Raji (cell line): Measurements from ENCODE around the gene ELF2.

ENCODE experiments used
- POLR2A ChIP-seq: IDR thresholded peaks from 2 replicates; pipeline ENCODE4 v1.6.1; 2011; ENCODE audit warnings: low read depth, low read length, control low read depth; ENCODE audit not compliant: insufficient read depth

The ELF2 gene

DNA sequence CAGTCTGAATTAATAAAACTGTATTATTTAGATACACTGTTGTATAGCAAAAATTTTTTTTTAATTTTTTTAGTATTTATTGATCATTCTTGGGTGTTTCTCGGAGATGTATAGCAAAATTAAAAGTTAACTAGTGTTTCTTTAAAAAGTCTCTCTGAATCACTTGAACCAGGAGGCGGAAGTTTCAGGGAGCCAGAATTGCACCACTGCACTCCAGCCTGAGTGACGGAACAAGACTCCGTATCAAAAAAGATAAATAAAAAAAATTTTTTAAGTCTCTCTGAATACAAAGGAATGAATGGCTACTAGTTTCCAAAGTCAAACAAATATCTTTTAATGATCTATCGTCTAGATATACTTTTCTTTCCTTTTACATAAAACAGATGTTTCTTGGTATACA lies 64.4 kb downstream of the ELF2 start:
- no peak for TF ChIP-seq POLR2A

GRCh38 chr4:139108567-139109128 lies 68.4 kb downstream of the ELF2 start:
- TF ChIP-seq POLR2A, result no peak

DNA sequence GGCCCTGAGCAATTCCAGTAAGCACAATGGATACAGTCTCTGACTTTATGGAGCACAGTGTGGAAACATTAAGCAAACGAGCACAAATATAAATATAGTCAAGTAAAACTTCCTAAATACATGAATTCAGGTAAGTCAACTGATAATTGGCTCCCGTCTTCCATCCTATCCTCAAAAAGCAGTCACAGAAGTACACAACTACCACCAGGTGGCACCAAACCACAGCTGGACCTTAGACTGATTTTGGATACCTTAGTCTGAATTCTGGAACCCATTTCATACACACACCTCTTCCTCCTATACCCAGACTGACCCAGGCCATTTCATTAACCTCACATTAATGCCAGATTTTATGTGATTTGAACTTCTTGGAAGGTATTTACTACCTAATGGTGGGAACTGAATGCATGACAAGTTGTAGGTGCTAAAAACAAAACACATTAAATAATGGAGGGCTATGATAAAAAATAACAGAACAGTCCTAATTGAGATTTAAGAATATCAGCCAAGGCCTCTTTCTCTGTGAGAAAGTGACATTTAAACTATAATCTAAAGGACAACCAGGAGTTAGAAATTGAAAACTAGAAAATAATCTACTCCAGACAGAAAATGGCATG lies 77.5 kb downstream of the ELF2 start:
- TF ChIP-seq POLR2A, result no peak

GRCh38 chr4:139092271-139092670 lies 84.7 kb downstream of the ELF2 start:
- no peak for TF ChIP-seq POLR2A

DNA sequence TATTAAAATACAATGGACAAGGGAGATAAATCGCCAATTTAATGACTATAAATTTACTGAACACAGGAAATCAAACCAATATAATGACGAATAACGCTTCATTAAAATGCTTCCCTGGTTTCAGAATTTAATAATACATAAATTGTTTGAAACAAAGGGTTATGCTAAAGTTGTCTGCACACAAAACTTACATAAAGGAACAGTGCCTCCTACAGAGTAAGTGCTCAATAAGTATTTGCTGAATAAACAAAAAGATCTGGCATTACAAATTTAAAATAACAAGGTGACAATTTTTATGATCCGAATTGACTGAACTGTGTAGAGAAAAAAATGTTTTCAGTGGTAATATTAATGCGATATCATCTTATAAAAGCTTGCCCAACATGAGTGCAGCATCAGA lies 91.9 kb downstream of the ELF2 start:
- no peak for TF ChIP-seq POLR2A

DNA sequence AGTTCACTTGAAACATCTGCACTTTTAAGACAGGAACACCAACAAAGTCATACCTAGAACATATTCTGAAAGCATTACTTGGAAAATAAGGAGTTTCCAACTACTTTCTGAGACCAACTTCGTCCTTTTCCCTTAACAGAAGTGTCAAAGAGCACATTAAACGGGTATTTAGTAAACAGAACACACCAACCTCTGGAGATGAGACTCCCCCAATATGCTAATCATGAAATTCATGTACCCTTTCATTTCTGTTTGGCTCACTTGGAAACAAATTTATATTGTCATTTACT lies 92.3 kb downstream of the ELF2 start:
- no peak for TF ChIP-seq POLR2A

DNA sequence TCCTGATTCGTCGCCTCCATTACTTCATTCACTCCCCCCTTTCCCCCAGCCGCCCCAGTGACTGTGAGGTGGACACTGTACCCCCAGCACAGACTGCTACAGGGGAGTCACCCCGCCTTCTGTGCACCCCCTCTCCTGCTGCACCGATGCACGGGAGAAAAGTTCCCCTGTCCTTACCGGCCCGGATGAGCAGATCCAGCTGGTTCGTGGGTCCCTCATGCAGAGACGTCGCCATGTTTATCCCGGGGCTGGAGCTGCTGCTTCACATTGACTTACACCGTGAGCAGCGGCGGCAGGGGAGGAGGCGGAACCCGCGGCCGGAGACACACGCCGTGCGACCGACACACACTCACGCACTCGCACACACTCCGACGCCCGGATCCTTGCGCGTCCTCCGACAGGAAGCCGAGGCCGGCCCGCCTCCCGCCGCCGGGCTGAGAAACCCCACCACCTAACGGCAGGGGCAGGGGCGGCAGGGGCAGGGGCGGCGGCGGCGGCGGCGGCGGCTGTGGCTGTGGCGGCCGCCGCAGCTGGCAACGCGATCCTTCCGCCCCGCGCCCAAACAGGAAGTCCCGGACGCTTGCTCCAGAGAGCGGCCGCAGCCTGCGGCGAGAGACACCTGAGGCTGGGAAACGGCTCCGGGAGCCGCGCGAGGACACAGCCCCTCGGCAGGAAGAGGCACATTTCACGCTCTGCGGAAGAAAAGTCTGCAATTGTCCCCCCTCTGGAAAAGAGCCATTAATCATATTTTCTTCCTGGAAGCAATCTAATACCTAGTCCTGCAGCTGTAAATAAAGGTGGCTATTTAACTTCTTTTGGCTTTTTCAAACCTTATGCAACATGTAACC lies 92.8 kb downstream of the ELF2 start:
- TF ChIP-seq POLR2A, result peak; percentile 89

GRCh38 chr4:139083607-139083955 lies 93.4 kb downstream of the ELF2 start:
- TF ChIP-seq POLR2A, result no peak

DNA sequence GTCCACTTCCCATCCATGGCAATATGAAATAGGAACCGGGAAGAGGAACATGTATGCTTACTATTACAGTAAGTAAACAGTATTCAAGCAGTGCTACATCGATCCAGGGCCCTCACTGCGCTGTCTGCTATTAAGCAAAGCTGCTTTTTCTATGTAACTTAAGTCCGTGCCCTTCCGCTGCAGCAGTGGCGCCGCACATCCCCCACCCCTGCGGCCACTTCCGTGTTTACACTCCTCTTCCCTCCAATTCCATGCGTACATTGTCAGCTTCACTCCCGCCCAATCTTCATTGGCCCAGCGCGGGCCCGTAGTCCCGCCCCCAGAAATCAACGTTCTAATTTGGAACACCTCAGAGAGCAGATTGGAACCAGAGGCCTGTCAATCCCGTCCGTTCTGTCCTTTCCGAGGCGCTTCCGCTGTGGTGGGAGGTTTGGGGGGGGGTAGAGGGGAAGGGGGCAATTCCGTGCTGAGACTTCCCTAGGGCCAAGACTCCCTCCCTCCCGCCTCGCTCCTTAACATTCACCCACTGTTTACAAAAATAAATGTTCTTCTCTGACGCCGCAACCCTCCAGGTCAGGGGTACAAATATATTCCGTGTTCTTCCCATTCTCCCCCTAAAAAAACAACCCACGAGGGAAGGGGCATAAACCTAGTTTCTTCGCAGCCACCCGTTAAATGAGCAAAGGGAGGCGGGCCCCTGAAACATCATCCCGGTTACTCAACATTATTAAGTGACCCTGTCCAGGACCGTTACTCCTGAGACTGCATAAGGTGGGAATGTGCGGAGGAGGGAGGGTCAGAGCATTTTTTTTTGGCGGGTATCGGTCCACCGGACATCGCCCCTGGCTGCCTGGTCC lies 94.0 kb downstream of the ELF2 start:
- peak; percentile 51 for TF ChIP-seq POLR2A

DNA sequence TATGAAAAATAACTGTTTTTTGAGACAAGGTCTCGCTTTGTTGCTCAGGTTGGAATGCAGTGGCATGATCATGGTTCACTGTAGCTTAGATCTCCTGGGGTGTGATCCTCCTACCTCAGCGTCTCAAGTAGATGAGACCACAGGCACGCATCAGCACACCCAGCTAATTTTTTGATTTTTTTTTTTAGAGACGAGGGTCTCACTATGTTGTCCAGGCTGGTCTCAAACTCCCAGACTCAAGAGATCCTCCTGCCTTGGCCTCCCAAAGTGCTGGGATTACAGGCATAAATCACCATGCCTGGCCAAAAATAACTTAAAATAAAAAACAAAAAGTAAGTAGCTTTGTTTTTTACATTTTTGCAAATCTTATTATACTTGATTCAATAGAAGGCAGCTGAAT lies 98.1 kb downstream of the ELF2 start:
- TF ChIP-seq POLR2A, result no peak

- TF ChIP-seq POLR2A, result no peak
These were observed 99.3 kb downstream of the ELF2 start for GRCh38 chr4:139077567-139078355.

DNA sequence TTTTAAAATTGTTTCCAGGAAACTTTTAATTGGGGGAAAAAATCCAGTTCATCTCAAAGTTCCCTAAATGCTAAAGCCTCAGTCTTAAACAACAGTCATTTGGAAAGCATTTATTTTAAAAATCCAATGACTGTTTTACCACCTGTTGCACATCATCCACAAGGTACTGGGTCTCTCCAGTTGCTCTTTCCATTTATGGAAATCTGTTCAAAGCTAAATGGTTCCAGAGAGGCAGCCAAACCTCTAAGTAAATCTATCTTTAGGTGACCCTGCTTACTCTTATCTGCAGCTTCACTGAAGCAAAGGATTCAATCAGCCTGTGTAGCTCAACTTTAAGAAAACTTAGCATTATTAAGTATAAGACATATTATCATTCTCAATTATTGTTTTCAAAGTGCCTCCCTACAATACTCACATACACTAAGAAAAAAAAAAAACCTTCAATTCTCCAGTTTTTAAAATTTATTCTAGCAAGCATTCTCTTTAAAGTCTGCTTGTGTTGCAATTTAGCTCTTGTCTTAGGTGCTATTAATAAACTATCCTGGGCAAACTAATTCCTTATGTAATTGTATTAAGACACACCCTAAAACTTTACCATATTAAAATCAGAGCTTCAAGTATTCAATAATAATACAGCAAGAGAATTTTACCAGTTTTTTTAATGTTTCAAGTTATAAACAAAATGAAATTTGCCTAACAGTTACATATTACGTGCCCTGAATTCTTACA lies 100.8 kb downstream of the ELF2 start:
- no peak for TF ChIP-seq POLR2A

DNA sequence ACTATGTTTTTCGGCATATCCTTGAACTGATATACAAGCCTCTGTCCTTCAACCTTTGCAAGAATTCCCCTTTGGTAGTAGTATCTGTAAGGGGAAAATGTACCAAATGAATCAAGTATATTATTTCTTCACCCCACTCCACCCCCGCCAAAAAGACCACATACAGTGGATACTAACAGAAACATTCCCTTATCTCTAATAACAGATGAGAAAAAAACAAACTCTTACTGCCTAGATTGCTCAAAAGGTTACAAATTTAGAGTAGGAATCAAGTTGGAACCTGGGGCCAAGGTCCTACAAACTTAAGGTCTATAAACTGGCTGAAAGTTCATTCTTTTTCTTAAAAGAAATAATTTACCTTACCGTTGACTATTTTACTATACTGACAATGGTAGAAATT lies 116.4 kb downstream of the ELF2 start:
- TF ChIP-seq POLR2A, result no peak

GRCh38 chr4:139054791-139055505 lies 122.1 kb downstream of the ELF2 start:
- TF ChIP-seq POLR2A, result no peak

GRCh38 chr4:139053909-139054308 lies 123.1 kb downstream of the ELF2 start:
- TF ChIP-seq POLR2A, result no peak
